ENCODE results near the gene RAB13.

RAB13 gene

DNA sequence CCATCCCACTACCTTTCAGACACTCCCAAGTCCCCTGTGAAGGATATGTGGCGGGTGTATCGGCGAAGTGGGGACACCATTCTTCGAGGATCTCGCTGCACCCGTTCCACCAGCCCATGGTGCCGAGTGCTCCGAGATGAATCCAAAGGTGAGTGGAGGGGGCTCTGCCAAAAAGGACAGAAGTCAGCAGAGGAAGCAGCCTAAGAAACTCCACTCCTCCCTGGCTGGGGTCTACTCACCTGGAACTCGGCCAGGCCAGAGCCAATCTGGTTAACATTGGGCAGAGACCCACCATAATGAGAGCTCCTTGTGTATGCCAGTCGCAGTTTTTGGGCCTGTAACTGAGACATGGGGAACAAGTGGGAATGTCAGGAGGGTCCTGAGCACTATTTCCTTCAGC lies 31.3 kb downstream of the RAB13 start:
- DNase-seq, result no peak

DNA sequence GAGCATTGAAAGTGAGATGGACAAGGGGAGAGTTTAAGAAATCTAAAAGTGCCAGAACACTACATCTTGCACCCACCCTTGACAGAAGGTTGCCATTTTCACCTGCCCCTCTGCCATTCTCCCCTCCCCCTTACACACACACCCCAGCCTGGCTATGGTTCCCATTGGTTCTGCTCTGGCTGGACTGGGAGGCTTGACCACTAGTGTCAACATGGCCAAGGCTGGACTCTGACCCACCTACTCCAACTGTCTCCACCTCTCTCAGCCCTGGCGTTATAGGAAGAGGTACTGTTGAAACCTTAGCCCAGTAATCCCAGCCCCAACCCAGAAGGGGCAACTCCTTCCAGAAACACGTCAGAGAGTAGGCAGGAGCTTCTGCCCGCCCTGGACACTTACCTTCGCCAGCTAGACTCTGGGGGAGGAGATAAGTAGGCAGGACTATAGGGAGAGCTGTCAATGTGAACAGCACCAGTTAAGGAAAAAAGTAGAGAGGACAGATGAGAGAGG lies 32.2 kb downstream of the RAB13 start:
- no peak for DNase-seq

DNA sequence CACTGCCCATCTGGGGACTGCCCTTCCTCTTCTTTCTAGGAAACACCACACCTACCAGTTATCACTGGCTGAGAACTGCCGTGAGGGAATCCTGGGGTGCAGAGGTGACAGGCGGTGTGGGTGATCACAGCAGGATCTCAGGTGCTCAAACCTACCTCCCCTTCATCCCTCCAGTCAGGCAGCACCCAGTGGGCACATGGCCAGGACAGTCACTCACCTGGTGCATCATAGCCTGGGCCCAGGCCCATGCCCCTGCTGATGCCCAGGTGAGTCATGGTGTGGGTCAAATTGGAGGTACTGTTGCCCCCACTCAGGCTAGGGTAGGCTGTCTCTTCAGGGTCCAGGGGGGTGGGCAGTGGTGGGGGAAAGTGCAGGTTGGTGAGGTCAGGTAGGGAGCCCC lies 34.3 kb downstream of the RAB13 start:
- no peak for DNase-seq

DNA sequence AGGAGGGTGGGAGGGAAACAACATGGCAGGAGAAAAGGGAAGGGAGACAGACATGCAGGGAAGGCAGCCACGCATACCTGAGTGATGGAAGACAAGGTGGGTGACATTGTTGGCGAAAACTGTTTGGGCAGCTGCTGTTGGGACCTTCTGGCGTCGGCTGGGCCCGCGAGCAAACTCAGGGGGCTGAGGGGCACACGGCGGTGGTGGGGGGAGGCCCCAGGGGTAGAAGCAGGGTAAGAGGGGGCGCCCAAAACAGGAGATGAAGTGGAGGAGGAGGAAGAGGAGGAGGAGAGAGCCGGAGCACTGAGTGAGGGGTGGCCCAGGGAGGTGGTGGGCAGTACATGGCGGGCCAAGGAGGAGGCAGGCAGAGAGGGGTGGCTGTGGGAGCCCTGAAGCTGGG lies 35.0 kb downstream of the RAB13 start:
- DNase-seq, result no peak

DNA sequence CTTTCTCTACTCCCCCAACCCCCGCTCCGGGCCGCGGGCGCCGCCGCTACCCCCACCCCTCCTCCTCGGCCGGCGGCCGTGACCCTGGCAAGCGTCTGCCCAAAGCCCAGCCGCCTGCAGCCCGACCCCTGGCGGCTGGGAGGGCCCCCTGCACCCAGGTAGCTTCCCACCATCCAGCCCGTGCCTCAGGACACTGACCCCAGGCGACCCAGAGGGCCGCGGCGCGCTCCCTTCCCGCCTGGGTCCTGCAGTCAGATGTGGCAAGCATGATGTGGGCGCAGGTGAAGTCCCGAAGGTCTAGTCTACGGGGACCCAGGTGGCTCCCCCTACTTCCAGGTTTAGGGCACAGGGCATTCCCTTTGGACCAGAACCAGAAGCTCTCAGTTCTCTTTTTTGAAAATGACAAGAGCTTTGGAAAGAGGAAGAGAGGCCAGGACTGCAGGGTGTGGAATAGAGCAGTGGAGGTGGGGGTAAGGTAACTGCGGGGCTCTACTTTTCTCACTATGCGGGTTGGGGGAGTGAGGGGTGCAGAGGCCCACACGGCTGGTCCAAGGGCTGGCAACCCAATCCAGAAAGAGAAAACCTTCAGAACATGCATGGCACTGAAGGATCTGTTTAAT lies 39.4 kb downstream of the RAB13 start, which contains the start of gene DENND4B:
Gene DENND4B (minus strand): TSS at position 97 of the 620 bp plus-strand sequence. CDS start 2,344 bp downstream, outside the sequence.
- DNase-seq, result peak; percentile 48

DNA sequence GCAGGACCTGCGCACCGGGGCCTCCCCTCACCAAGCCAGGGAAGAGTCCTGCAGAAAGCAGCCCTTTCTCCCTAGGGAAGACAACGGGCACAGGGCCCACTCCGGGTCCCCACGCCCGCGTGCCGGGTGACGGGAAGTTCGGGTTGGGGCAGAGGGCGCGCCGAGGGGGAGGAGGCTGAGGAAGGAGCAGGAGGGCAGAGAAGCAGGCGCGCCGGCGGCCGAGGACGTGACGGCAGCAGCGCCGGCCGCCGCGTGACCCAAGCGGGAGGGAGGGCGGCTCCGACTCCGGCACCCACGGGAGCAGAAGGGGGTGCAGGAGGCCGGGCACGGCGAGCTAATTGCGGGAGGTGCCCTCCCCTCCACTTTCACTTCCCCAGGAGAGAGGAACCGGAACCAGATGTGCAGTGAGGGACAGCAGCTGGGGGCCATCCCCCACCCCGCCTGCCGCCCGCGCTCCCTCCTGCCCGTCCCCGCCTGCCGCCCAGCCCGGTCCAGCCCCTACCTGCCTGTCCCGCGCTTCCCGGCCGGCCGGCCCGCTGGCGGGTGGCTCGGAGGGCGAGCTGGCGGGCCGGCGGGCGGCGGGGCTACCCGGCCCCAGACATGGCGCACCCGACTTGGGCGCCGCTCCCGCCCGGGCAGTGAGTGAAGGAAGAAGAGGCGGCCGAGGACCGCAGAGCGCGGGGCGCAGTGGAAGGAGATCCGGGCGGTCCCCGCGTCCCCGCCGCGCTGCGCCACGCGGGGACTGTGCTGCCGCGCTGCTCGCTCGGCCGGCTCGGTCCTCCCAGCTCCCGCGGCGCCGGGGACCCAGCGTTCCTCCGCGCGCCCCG lies 40.1 kb downstream of the RAB13 start:
- DNase-seq, result no peak

DNA sequence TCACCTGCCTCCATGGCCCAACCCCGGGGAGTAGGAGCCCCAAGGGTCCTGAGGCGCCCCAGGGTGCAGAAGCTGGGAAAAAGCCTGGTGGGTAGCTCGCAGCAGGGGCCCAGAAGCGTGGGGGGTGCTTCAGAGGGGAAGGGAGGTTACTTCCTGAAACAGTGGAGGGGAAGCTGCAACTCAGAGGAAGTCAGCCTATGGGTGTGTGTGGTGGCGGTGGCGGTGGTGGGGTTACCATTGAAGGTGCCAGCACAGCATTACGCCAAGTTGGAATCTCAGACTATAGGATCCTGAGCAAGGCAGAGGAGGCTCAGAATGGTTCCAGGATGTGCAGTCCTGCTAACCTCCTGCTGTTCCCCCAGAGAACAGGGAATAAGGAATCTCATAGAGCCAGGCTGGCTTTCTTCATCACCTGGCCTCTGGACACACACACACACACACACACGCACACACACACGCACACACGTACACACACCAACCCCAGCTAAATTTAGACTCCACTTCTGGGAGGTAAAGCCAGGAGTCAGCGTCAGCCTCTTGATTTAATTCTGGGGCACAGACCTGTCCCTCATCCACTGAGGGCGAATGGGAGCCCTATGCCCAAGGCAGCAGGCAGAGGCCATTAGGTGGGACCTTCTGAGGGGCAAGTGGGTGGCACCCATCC lies 40.9 kb downstream of the RAB13 start:
- no peak for DNase-seq

DNA sequence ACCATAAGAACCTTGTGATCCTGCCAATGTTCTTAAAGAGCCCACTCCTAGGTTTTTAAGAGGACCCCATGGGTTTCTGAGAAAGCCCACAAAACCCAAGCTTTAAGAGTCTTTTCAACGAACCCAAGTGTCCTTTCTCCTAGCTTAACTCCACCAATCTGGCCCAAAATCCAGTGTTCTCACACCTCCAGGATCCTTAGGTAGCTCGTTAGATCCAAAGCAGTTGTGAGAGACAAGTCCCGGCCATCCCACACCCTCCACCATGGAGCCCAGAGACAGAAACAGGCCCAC lies 41.4 kb downstream of the RAB13 start:
- DNase-seq, result no peak

DNA sequence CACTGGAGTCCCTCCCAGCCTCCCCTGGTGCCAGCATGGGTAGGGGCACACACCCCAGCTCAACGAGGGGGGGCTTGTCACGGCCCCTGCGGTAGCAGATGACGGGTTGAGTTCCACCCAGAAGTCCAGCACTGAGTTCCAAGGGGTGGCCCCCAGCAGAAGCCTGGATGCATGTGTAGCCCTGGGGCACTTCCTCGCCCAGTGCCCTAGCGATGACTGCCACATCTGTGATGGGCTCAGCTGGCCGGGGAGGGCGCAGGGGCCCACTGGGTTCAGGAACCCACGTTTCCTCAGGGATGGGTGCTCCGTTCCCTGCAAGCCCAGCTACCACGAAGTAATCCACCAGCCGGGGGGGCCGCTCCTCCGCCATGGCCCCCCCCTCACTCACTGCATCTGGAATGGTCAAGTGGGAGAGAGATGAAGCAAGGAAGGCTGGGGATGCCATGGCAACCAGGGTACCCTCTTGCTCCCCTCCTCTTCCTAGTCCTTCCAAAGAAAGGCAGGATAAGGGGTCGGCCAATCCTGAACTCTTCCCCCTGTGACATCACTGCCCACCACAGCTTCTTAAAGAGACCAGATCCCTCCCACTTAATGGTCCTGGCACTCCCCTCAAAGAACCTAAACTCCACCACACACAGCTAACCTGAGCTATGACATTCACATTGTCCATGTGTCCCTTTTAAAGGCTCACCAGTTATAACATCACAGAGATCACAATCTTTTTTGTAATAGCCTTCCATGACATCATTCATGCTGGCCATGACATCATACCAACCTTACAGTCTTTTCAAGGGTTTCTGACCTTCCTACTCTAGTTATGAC lies 41.9 kb downstream of the RAB13 start:
- no peak for DNase-seq

DNA sequence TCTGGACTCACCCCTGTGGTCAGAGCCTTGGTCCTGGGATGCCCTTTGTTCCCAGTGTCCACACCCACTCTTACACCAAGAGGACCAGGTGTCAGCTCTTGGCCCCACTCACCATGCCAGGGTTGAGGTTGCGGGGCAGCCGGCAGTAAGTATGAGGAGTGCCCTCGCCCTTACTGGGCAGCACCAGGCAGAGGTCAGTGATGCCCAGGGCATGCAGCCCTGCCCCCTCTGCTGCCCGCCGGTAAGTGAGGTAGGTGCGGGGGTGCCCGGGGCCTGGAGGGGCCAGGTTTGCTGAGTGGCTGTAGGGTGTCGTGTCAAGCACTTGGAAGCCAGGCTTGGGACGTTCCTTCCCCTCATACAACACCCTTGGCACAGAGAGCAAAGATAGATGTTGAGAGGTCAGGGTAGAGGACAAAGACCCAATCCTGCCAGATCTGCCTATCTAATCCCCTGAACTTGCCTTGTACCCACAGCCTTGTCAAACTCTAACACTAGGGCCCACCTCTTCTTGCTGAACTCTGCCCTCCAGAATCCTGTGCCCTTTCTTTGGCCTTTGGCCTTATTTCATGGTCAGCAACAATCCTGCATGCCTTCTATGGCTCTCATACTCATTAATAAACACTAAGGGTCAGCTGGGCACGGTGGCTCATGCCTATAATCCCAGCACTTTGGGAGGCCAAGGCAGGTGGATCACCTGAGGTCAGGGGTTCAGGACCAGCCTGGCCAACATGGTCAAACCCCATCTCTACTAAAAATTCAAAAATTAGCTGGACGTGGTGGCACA lies 43.2 kb downstream of the RAB13 start:
- no peak for DNase-seq

DNA sequence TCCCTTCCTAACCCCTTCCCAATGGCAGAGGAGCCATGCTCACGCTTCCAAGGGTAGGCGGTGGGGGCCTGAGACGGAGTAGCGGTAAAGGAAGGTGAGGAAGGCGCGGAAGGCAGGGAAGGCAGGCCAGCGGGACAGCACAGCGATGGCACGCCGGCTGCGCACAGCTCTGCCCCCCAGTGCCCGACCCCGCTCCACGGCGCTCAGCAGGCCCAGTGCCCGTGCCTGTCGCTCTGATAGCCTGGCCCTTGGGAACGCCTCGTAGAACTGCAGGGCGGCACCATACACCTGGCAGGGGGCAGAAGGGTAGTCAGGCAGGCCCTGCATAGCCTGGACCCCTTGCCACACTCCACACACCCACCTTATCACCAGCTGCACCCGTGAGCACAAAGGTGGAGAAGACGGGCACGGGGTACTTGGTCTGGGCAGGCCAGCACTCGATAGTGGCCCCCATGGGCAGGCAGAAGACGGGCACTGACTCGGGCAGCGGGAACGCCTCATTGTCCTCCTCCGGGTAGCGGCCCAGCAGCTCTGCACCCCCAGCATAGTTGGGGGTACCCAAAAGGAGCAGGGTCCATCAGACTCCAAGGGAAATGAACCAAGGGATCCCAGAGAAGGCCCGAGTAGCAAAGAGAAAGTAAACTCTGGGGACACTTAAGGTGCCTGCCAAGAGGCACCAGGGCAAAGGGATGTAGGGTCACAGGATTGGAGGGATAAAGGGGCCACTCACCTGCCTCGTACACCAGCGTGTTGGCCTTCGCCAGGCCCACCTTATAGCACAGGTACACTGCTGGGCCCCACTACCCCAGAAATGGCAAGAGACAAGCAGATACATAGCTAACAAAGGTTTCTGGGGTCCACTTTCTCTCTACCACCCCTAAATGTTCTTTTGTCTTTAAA lies 44.1 kb downstream of the RAB13 start:
- no peak for DNase-seq

DNA sequence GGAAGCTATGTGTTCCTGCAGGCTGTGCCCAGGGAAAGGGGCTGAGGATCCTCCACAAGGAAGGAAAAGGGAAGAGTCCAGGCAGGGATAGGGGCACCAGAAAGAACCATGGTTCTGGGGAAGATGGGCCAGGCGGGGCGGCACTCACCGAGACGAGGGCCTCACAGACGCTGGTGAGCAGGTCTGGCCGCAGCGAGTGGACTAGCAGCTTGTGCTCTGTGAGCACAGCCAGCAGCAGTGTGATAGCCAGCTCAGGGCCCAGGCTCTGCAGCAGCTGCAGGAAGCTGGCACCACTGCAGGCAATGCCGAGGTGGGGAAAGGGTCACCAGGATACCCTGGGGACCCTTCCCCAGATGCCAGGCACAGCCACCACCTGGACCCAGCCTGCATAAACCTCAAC lies 45.4 kb downstream of the RAB13 start:
- no peak for DNase-seq

DNA sequence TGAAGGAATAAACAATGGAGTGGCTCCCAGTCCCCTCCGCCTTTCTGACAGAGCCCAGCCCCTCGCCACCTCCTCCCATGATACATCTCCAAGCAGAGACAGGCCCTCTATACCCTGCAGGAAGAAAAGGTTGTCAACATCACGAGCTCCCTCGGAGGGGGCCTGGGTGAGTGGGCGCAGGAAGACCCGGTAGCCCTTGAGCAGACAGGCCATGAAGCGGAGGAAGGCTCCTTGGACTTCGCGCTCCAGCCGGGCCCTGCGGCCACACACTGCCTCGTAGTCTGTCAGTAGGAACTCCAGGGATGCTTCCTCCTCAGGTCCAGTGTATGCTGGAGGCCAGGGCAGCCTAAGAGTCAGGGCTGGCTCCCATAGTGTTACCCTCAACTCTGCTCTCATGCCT lies 46.7 kb downstream of the RAB13 start:
- DNase-seq, result no peak

DNA sequence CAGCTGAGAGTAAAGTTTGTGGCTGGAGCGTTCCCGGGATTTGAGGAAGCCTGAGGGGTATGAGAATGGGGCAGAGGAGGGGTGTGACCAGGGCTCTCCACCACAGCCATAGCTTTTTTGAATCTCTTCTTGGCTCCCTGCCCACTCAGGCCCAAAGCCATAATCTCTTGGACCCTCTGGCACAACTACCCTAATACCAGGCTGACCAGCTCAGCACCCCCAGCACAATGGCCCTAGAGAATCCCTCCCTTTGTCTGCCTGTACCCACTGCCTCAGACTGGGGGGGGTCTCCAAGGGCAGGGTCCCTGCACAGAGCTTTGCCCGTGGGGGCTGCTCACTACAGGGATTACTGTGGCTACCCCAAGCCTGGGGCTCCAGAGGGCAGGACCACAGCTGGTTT lies 47.1 kb downstream of the RAB13 start:
- no peak for DNase-seq

DNA sequence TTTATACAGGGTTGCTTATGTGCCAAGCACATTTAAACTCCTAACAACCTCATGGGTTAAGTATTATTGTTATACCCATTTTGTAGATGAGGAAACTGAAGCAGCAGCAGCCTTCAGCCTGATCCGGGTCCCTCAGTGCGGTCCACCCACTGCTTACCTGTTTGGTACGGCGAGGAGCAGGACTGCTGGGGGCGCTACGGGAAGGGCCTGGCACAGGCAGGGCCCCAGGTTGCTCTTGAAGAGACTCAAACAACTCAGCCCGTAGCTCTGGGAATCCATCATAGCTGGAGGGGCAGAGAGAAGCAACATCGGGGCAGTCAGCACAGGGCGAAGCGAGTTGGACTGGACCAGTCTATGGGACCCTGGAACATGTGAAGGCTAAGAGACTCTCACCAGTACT lies 48.8 kb downstream of the RAB13 start:
- DNase-seq, result no peak

DNA sequence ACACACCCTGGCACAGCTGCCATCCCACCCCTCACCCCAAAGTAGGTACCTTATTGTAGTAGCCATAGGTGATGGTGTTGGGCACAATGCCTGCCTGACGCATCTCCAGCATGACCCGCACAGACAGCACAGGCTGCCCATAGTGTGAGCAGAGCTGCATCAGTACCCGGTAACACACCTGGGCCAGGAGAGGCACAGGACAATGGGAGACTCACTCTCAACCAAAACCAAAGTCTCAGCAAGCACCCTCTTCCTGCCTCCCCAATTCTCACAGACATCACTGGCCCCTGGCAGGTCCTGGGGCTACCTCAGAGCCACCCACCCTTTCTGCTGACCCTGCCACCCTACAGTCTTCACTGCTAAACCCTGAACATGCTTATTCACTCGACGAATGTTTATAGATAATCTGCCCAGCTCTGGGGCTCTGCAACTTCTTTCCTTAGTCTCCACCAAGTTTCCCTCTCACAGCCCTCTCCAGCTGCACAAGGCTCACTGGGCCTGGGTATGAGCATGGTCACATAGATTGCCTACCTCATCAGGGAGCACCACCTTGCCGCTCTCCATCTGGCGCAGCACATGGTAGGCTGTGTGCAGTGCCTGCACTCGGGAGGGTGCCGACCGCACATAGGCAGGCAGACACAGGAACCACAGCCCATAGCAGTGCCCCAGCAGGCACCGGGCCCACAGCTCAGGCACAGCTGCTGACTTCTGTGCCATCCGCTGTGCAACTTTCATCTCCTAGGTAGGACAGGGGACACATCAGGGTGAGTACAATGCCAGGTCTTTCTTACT lies 49.9 kb downstream of the RAB13 start:
- DNase-seq, result no peak

DNA sequence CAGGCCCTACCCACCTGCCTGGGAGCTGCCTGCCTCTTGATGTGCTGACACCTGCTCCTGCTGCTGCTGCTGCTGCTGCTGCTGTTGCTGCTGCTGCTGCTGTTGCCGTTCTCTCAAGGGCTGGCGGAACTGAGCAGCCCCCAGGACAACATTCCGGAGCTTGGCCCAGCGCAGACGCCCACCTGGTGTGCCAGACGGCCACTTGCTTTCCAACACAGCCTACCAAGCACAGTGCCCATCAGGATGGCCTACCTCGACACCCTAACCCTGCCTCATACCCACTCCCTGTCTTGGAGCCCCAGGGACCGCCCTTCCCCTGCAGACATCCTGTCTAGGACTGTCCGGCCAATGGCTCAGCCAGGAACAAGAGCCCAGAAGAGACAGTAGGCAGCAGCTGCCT lies 51.4 kb downstream of the RAB13 start:
- DNase-seq, result no peak

DNA sequence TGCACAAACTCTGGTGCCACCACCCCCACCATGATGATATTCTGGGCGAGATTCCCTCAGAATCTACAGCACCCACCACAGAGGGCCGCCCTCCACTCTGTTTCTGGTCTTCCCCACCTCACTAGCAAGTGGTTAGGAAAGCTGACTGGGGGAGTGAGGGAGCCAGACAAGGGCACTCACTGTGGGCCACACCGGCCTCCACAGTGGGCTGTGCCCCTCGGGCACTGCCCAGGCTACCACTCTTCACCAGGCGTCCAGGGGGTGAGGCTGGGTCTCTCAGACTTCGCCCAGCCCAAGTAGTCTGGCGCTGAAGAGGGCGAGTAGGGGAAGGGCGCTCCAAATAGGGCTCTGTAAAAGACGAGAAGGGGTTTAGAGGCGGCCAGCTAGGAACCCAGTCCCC lies 52.2 kb downstream of the RAB13 start:
- no peak for DNase-seq

DNA sequence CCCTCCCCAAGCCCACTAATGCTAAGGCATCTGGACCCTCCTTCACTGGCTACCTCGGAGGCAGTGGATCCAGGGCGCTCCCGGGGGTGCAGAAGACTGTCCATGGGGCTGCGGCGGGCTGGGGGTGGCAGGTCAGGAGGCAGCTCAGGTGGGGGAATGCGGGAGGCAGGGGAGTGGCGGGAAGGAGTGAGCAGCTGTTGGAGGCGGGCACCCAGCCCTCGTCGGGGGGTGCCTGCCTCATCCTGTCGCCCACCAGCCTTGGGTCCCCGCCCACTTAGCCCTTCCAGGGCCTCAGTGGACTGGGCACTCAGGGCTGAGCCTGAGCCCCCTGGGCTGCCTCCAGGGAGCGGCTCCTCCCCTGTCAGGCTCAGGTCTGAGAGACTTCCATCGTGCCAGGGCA lies 52.7 kb downstream of the RAB13 start:
- DNase-seq, result no peak

Data from NCI-H2029 treated with DMSO at 0.1 percent for 48 hours (cell line).